Fibroblast of mammary gland (primary cell): ENCODE measurements around the gene COBL.
A peak's percentile ranks its signal among the peaks of the same experiment; 100 is the strongest.

Source experiments
- DNase-seq: peaks from one replicate; pipeline ENCODE4 v3.0.0-alpha.2; 2010; ENCODE audit warnings: low read depth
- H3K4me3 ChIP-seq: 2 replicates; pipeline ENCODE4 v1.5.1; 2011; ENCODE audit warnings: low read depth, mild to moderate bottlenecking, low read length, moderate library complexity; ENCODE audit not compliant: control insufficient read depth
- TF ChIP-seq, protein P1 (sequence below): conservative IDR thresholded peaks from 2 replicates; pipeline ENCODE4 v1.5.1; 2011; ENCODE audit warnings: low read depth, low read length, inconsistent platforms; ENCODE audit not compliant: control insufficient read depth, insufficient read depth

Gene COBL

GRCh38 chr7:51043461-51043860, 273.1 kb downstream of the COBL start:
- DNase-seq: no peak
- TF ChIP-seq, protein P1, sequence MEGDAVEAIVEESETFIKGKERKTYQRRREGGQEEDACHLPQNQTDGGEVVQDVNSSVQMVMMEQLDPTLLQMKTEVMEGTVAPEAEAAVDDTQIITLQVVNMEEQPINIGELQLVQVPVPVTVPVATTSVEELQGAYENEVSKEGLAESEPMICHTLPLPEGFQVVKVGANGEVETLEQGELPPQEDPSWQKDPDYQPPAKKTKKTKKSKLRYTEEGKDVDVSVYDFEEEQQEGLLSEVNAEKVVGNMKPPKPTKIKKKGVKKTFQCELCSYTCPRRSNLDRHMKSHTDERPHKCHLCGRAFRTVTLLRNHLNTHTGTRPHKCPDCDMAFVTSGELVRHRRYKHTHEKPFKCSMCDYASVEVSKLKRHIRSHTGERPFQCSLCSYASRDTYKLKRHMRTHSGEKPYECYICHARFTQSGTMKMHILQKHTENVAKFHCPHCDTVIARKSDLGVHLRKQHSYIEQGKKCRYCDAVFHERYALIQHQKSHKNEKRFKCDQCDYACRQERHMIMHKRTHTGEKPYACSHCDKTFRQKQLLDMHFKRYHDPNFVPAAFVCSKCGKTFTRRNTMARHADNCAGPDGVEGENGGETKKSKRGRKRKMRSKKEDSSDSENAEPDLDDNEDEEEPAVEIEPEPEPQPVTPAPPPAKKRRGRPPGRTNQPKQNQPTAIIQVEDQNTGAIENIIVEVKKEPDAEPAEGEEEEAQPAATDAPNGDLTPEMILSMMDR: no peak
- H3K4me3 ChIP-seq: no peak overlapping the region

DNA sequence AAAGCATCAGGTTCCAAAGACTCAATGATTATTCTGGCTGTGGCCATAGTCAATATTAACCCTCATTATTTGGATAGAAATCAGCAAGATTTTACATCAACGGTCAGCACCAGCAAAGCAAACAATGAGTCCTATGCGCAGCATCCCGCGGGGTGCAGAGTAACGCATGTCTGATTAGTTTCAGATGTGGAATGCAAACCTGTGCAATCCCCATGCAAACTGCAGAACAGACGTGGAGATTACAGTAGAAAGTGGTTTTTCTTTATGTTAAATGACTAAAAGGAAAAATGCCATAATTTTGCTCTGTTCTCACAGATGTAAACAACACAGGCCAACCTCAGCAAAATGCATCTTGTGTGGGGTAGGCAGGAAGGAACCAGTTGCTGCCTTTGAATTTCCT, 275.8 kb downstream of the COBL start:
- DNase-seq: peak; percentile 78
- H3K4me3 ChIP-seq: no peak overlapping the region
- TF ChIP-seq, protein P1: no peak

- no peak overlapping the region for H3K4me3 ChIP-seq
- TF ChIP-seq, protein P1: no peak
These were observed 278.0 kb downstream of the COBL start for GRCh38 chr7:51038573-51038972.

DNA sequence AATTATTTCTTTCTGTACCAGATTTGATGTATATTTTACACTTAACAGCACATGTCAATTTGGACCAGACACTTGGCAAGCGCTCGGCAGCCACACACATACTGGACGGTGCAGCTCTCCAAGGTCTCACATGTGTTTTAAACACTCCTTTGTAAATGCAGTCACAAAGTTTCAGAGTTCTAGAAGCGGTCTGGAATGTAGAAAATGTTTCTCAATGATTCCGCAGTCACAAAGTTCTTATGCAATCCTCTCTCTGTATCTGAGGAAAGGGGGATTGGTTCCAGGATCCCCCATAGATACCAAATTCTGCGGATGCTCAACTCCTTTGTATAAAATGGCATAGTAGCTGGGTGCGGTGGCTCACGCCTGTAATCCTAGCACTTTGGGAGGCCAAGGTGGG, 280.9 kb downstream of the COBL start:
- no peak for DNase-seq
- TF ChIP-seq, protein P1: no peak
- H3K4me3 ChIP-seq: no peak overlapping the region

More at GRCh38 chr7:51038573-51038972, 278.0 kb downstream of the COBL start:
- DNase-seq: no peak

- TF ChIP-seq, protein P1: no peak
- no peak overlapping the region for H3K4me3 ChIP-seq
- peak; percentile 87 for DNase-seq
These were observed 281.9 kb downstream of the COBL start for GRCh38 chr7:51034521-51035264.

DNA sequence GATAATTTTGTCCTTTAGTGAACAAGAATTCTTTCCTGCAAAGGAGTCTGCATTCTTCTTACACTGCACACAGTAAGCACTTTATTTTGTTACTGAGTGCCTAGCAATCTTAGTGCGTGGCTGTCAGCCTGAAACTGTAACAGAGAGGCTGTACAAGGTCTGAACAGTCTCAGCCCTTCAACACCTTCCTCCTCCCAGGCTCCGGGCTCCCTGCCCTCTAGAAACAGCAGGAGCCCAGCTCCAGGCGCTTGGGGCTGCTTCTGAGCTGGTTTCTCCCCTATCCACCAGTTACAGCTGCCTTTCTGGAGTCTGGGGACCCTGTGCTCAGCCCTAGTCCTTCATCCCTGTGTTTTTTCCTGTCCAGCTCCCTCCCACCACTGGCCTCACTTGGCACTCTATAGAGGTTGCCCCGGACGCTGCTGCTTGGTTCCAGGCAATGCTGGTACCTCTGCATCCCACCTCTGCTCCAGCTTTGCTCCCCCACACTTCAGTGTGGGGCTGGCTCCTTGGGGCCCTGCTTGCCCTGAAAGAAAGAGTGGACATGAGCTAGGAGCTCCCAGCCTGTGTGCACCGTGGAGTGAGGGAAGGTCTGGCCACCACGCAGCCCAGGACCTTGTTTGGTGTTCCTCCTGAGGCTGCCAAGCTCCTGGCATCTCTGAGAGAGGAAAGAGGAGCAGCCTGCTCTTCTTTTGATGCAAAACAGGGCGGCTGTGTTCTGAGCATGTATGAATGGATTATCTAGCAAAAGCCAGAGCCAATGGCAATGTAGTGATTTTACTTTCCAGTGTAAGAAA, 282.7 kb downstream of the COBL start:
- DNase-seq: no peak
- no peak overlapping the region for H3K4me3 ChIP-seq
- TF ChIP-seq, protein P1: no peak
